ENCODE data around the gene KASH5. TPM values are rescaled to one million over a fixed set of nuclear protein-coding genes. Genes with fewer than 3 reads are reported as not detected.

The KASH5 gene
- total and polyA plus RNA-seq, 4 donors: 0.52 to 2.9 (median 1.5) TPM; not detected in 1

DNA sequence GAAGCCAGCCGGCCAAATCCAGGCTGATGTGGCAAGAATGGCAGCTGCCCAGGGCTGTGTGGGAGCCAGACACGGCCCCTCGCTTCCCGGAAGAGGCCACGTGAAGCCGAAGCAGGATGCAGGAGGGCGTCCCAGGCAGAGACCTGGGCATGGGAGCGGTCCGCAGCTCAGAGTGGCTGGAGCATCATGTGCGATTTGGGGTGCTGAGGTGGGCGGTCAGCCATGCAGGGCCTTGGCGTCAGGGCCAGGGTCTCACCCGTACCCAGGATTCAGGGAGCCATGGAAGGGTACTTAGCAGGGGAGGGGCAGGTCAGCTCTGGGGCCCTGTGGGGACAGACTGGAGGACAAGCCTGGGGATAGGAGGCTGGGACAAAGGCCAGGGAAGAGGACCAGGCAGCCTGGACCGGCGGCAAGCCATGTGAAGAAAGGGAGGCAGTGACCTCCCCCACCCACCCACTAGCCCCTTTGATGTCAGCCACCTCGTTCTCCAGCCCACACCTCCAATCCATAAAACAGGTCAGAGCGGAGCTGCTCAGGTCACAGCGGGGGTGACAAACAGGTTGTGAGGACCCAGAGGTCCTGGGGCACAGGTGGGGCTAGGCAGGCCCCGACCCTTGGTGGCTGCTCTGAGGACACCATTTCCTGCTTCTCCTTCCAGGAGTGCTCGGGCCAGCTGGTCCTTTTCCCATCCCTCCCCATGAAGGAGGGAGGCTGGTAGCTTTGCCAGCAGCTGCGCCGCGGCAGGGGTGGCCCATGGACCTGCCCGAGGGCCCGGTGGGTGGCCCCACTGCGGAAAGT, 2.3 kb downstream of the KASH5 start:
- Histone ChIP-seq H3K4me1 (ENCODE audit: control insufficient read depth in 5 of 5, insufficient read depth in 5 of 5, low read length in 5 of 5) (no peaks in the 10 kb centered on the region), H3K9ac (ENCODE audit: insufficient read depth in 1 of 2, low read length in 2 of 2) (no peak overlapping the region), H3K4me3 (no peak overlapping the region), H3K27me3 (ENCODE audit: control insufficient read depth in 3 of 3, insufficient read depth in 3 of 3, low read length in 2 of 3) (peaks cover 0 to 11% (median 5%) of the 10 kb centered on the region in 3 donors), H3K27ac (ENCODE audit: low read depth in 1 of 2, low read length in 1 of 2) (no peak overlapping the region), H3K9me3 (ENCODE audit: control insufficient read depth in 4 of 4, insufficient read depth in 3 of 4, low read length in 3 of 4) (peaks cover 0 to 2% (median 0%) of the 10 kb centered on the region in 4 donors), H3K36me3 (ENCODE audit: control insufficient read depth in 4 of 4, insufficient read depth in 4 of 4, low read length in 4 of 4) (no peaks in the 10 kb centered on the region)
- ATAC-seq (ENCODE audit: insufficient read depth, low FRiP score): no peak
- DNase-seq: no peak
- TF ChIP-seq, protein P1, sequence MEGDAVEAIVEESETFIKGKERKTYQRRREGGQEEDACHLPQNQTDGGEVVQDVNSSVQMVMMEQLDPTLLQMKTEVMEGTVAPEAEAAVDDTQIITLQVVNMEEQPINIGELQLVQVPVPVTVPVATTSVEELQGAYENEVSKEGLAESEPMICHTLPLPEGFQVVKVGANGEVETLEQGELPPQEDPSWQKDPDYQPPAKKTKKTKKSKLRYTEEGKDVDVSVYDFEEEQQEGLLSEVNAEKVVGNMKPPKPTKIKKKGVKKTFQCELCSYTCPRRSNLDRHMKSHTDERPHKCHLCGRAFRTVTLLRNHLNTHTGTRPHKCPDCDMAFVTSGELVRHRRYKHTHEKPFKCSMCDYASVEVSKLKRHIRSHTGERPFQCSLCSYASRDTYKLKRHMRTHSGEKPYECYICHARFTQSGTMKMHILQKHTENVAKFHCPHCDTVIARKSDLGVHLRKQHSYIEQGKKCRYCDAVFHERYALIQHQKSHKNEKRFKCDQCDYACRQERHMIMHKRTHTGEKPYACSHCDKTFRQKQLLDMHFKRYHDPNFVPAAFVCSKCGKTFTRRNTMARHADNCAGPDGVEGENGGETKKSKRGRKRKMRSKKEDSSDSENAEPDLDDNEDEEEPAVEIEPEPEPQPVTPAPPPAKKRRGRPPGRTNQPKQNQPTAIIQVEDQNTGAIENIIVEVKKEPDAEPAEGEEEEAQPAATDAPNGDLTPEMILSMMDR (IDR thresholded peaks at IDR 0.05; ENCODE audit: control extremely low read depth, extremely low read depth): no peak
- WGBS, 2 donors: 74 to 83% methylated on average over 26 of the region's 26 CpGs

DNA sequence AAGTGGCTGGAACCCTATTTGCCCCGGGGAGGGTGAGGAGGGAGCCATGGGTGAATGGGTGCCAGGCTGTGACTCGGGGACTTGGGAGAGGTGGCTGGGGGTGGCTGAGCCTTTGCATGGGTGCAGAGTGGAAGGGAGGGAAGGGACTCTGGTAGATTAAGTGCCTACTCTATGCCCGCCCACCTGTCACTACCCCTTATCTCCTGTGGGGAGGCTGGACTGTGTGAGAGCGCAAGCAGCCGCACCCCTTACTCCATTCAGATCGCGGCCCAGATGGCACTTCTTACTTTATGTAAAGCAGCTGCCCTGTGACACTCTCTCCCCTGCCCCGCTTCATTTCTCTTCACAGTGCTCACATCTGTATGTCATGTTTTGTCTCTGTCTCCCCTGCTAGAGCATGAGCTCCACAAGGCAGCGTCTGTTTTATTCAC, 2.9 kb downstream of the KASH5 start:
- Histone ChIP-seq H3K4me1 (ENCODE audit: control insufficient read depth in 5 of 5, insufficient read depth in 5 of 5, low read length in 5 of 5) (no peaks in the 10 kb centered on the region), H3K27ac (ENCODE audit: low read depth in 1 of 2, low read length in 1 of 2) (no peak overlapping the region), H3K36me3 (ENCODE audit: control insufficient read depth in 4 of 4, insufficient read depth in 4 of 4, low read length in 4 of 4) (no peaks in the 10 kb centered on the region), H3K4me3 (no peak overlapping the region), H3K27me3 (ENCODE audit: control insufficient read depth in 3 of 3, insufficient read depth in 3 of 3, low read length in 2 of 3) (peaks cover 0 to 11% (median 5%) of the 10 kb centered on the region in 3 donors), H3K9me3 (ENCODE audit: control insufficient read depth in 4 of 4, insufficient read depth in 3 of 4, low read length in 3 of 4) (peaks cover 0 to 2% (median 0%) of the 10 kb centered on the region in 4 donors), H3K9ac (ENCODE audit: insufficient read depth in 1 of 2, low read length in 2 of 2) (no peak overlapping the region)
- ATAC-seq (ENCODE audit: insufficient read depth, low FRiP score) (no peak), DNase-seq (no peak)
- WGBS, 2 donors: 58 to 69% methylated on average over 9 of the region's 9 CpGs
- TF ChIP-seq, protein P1 (IDR thresholded peaks at IDR 0.05; ENCODE audit: control extremely low read depth, extremely low read depth): no peak

DNA sequence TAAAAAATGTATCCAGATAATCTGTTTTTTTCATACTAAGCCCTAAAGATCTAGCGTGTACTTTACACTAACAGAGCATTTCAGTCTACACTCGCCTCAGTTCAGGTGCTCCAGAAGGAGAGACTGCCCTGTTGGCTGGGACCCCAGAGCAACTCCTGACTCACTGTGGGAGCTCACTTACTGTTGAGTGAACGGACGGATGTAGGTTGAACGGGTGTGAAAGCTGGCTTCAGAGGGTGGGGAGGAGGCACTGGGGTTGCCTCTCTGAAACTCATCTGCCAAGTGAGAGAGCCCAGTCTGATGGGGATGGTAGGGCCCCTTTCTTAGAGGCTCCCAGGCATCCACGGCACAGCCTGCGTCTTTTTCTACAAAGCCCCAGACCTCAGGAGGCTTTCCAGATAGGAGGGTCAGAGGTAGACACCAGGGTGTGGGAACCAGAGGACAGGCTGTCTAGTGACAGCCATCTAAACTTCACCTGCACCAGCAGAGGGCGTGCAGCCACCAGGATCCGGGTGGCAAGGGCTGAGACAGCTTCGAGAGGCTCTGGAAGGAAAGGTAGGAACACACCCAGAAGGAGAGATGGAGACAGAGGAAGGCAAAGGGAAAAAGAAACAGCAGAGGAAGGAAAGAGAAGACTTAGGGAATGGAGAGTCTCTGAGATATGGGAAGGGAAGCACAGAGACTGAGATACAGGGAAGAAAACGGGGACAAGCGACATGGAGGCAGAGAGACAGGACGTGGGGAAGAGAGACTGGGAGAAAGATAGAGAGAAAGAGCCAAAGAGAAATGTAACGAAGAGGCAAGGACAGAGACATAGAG, 3.7 kb downstream of the KASH5 start:
- H3K27ac ChIP-seq (ENCODE audit: low read depth in 1 of 2, low read length in 1 of 2): no peak overlapping the region
- H3K9me3 ChIP-seq (ENCODE audit: control insufficient read depth in 4 of 4, insufficient read depth in 3 of 4, low read length in 3 of 4): peaks cover 0 to 2% (median 0%) of the 10 kb centered on the region in 4 donors
- H3K27me3 ChIP-seq (ENCODE audit: control insufficient read depth in 3 of 3, insufficient read depth in 3 of 3, low read length in 2 of 3): peaks cover 0 to 11% (median 5%) of the 10 kb centered on the region in 3 donors
- H3K4me3 ChIP-seq: no peak overlapping the region
- DNase-seq (peak; percentile 74 to 79 (median 77)), ATAC-seq (ENCODE audit: insufficient read depth, low FRiP score) (peak; percentile 55)
- 26 to 29% methylated on average over 14 of the region's 14 CpGs for WGBS, 2 donors
- H3K4me1 ChIP-seq (ENCODE audit: control insufficient read depth in 5 of 5, insufficient read depth in 5 of 5, low read length in 5 of 5): no peaks in the 10 kb centered on the region
- no peaks in the 10 kb centered on the region for H3K36me3 ChIP-seq (ENCODE audit: control insufficient read depth in 4 of 4, insufficient read depth in 4 of 4, low read length in 4 of 4)
- H3K9ac ChIP-seq (ENCODE audit: insufficient read depth in 1 of 2, low read length in 2 of 2): no peak overlapping the region
- TF ChIP-seq, protein P1 (IDR thresholded peaks at IDR 0.05; ENCODE audit: control extremely low read depth, extremely low read depth): peak; percentile 90

Measured in lung (tissue), 12 donors.